Caco-2 (cell line): ENCODE measurements around the gene FADS6. TPM values are rescaled to one million over a fixed set of nuclear protein-coding genes. Genes with fewer than 3 reads are reported as not detected.
"Not testable (repeated sequence)": the region's sequence is repeated elsewhere in the genome, so short reads cannot be mapped to it uniquely, and the experiment has no call there.

Experiments
- BruUV-seq: library from RNA; stranded (reverse); fragments of 400-500 nt; replicated peaks from 2 replicates; lab custom pipeline; 2021; lab: Mats Ljungman, UMichigan
- CTCF ChIA-PET: fragments of 300-600 bp; sonication (Branson Sonifier 250); formaldehyde crosslinking; loops from one replicate; lab custom pipeline; 2022; ENCODE audit warnings: antibody characterized with exemption; lab: Charles Lee
- POLR2A ChIA-PET: fragments of 300-600 bp; sonication (Branson Sonifier 250); formaldehyde crosslinking; loops from one replicate; lab custom pipeline; 2022; ENCODE audit warnings: antibody characterized with exemption; lab: Charles Lee
- DNase-seq, 2 experiments: peaks; one replicate each; pipeline versions ENCODE4 v3.0.0 to v3.0.0-alpha.2; 2020 to 2022
- H3K27me3 ChIP-seq: replicated peaks from 2 replicates; pipeline ENCODE4 v1.6.0; 2011; ENCODE audit warnings: low read length; ENCODE audit not compliant: control insufficient read depth, insufficient read depth
- H3K36me3 ChIP-seq: 2 replicates; pipeline ENCODE4 v1.5.1; 2011; ENCODE audit warnings: low read length; ENCODE audit not compliant: control insufficient read depth, insufficient read depth
- H3K4me1 ChIP-seq: fragments of 250-450 bp; sonication (Bioruptor Pico); 2 replicates; pipeline ENCODE4 v1.5.1; 2020; ENCODE audit warnings: mild to moderate bottlenecking
- H3K4me3 ChIP-seq: 2 replicates; pipeline ENCODE4 v1.5.1; 2011; ENCODE audit warnings: low read depth, mild to moderate bottlenecking, control low read depth, low read length
- H3K9me3 ChIP-seq: fragments of 250-450 bp; sonication (Bioruptor Pico); 2 replicates; pipeline ENCODE4 v1.5.1; 2020; ENCODE audit warnings: mild to moderate bottlenecking, moderate library complexity
- H3K27ac Mint-ChIP-seq: one replicate; pipeline ENCODE4 v1.8.0; 2022; ENCODE audit warnings: mixed read lengths; ENCODE audit not compliant: unreplicated experiment
- H3K27me3 Mint-ChIP-seq: one replicate; pipeline ENCODE4 v1.8.0; 2022; ENCODE audit warnings: mixed read lengths; ENCODE audit not compliant: insufficient read depth, unreplicated experiment
- H3K36me3 Mint-ChIP-seq: one replicate; pipeline ENCODE4 v1.8.0; 2022; ENCODE audit warnings: mild to moderate bottlenecking, mixed read lengths; ENCODE audit not compliant: insufficient read depth, unreplicated experiment
- H3K4me1 Mint-ChIP-seq: one replicate; pipeline ENCODE4 v1.8.0; 2022; ENCODE audit warnings: low read depth, mixed read lengths; ENCODE audit not compliant: unreplicated experiment
- H3K4me3 Mint-ChIP-seq: one replicate; pipeline ENCODE4 v1.8.0; 2022; ENCODE audit warnings: mild to moderate bottlenecking, moderate library complexity, mixed read lengths; ENCODE audit not compliant: unreplicated experiment
- H3K9me3 Mint-ChIP-seq: one replicate; pipeline ENCODE4 v1.8.0; 2022; ENCODE audit warnings: mixed read lengths; ENCODE audit not compliant: unreplicated experiment
- intact Hi-C: fragments of 100-400 bp; cut with micrococcal nuclease; formaldehyde crosslinking; loops from one replicate; pipeline ENCODE4 v1.10.0; 2022; ENCODE audit not compliant: unreplicated experiment
- total RNA-seq: library from RNA; stranded (reverse); gene quantifications from 2 replicates; pipeline ENCODE4 v1.2.3, GENCODE V29; 2022
- TF ChIP-seq, protein P1 (sequence below), 2 experiments: fragments of 200-600 bp in 1 of 2; IDR thresholded peaks; 1 replicate in 1 of 2; 2 replicates in 1 of 2; pipeline versions ENCODE4 v1.5.1 to v1.8.0; 2011 to 2022; ENCODE audit warnings: antibody characterized with exemption in 1 of 2, control low read depth in 1 of 2, inconsistent platforms in 1 of 2, low read depth in 1 of 2, low read length in 1 of 2, mild to moderate bottlenecking in 1 of 2, moderate library complexity in 1 of 2; ENCODE audit not compliant: insufficient read depth in 1 of 2, severe bottlenecking in 1 of 2, unreplicated experiment in 1 of 2

FADS6 gene
- total RNA-seq, 1 experiment from 2014 or later = 2.6 TPM

DNA sequence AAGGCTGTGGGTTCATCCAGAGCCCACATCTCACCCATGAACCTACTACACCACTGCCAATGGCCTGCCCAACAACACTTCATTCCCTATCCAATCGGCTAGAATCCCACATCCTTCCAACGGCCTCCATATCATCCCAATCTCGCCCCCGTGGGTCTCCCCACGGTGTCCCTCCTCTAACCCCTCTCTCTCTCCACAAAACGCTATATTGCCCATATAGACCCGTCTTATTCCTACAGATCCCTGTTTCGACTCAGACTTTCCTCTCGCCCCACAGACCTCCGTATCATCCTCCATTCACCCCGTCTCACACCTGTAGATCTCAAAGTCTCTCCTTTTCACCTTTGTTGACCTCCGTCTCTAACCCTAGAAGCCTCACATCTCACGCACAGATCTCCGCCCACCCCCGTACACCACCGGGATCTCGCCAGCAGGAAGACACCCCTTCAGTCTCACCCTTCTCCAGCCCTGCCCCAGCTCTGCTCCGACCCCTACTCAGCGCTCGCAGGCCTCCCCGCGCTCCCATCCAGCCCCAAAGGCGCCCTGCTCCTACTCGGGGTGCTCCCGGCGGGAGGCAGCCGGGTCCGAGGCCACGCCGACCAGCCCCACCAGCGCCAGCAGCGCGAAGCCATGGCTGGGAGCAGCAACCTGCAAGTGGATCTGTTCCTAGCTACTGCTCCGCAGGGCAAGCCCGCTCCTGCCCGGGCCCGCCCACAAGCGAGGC lies 21.0 kb downstream of the FADS6 start, which contains the start of gene FDXR:
TSS of gene FDXR (minus strand) at position 682 of the 724 bp plus-strand sequence. CDS start at position 632, 50 bp downstream.
- intact Hi-C loops = loop anchor here (1.0 kb wide), 1 partner anchor 20 kb away; no protein-coding TSS in a partner anchor
- Mint-ChIP-seq H3K36me3 (peaks cover 16% of the 10 kb centered on the region), H3K4me1 (peaks cover 21% of the 10 kb centered on the region), H3K9me3 (no peaks in the 10 kb centered on the region), H3K4me3 (peak within 1 kb of the TSS; percentile 84), H3K27ac (peak within 1 kb of the TSS; percentile 55), H3K27me3 (no peaks in the 10 kb centered on the region)
- Histone ChIP-seq H3K36me3 (no peaks in the 10 kb centered on the region), H3K27me3 (no peaks in the 10 kb centered on the region), H3K4me1 (peaks cover 12% of the 10 kb centered on the region), H3K9me3 (no peaks in the 10 kb centered on the region), H3K4me3 (peak within 1 kb of the TSS; percentile 83)
- ChIA-PET CTCF (interaction anchor here (0.5 to 1.9 kb wide), 25 partner anchors 11 to 464 kb away, joined by 3 to 37 read pairs (median 4); partner anchors contain the start of genes HID1, MRPL58, OTOP2 and RAB37), POLR2A (interaction anchor here (0.5 to 2.2 kb wide), 33 partner anchors 9 to 584 kb away, joined by 3 to 58 read pairs (median 4); partner anchors contain the start of genes HID1, MRPL58, NAT9 and RAB37)
- DNase-seq = no peak
- TF ChIP-seq, protein P1, sequence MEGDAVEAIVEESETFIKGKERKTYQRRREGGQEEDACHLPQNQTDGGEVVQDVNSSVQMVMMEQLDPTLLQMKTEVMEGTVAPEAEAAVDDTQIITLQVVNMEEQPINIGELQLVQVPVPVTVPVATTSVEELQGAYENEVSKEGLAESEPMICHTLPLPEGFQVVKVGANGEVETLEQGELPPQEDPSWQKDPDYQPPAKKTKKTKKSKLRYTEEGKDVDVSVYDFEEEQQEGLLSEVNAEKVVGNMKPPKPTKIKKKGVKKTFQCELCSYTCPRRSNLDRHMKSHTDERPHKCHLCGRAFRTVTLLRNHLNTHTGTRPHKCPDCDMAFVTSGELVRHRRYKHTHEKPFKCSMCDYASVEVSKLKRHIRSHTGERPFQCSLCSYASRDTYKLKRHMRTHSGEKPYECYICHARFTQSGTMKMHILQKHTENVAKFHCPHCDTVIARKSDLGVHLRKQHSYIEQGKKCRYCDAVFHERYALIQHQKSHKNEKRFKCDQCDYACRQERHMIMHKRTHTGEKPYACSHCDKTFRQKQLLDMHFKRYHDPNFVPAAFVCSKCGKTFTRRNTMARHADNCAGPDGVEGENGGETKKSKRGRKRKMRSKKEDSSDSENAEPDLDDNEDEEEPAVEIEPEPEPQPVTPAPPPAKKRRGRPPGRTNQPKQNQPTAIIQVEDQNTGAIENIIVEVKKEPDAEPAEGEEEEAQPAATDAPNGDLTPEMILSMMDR (IDR thresholded peaks at IDR 0.05; ENCODE audit: insufficient read depth in 1 of 2, low read depth in 1 of 2, low read length in 1 of 2, severe bottlenecking in 1 of 2, unreplicated experiment in 1 of 2) = no peak
- BruUV-seq = TSS peak; percentile 77

DNA sequence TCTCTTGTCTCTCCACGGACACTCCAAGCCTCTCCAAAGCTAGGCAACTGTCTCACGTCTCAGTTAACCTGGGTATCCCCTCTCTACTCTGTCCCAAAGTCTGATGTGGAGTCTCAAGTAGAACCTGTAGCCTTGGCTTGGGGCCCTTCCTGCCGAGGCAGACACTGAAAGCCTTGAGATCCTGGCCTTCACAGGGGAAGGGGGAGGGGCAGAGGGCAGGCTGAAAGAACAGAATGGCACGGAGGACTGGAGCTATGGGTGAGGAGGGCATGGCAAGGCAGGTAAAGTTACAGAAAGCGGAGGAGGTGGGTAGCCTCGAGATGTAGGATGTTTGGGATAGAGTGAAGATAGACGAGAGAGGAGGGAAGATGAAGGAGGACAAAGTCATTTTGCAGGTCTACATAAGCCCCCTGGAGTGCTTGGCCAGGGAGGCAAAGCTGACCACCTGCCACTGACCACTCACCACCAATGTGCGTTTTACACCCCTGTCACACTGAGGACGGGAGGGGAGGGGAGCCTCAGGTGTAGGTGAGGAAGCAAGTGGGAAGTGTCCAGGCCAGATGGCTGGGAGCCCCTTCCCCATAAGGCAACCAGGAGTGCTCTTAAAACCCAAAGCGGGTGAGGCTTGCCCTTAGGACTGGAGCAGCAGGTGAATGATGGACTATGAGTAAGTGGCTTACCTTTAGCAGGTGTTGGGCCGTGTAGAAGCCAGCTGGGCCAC lies 21.9 kb downstream of the FADS6 start:
- no TSS peak for BruUV-seq
- H3K4me1 ChIP-seq = peaks cover 12% of the 10 kb centered on the region
- Mint-ChIP-seq H3K4me1 (peaks cover 21% of the 10 kb centered on the region), H3K27ac (no peak overlapping the region), H3K4me3 (peak overlapping the region; percentile 84), H3K27me3 (no peaks in the 10 kb centered on the region), H3K36me3 (peaks cover 16% of the 10 kb centered on the region), H3K9me3 (no peaks in the 10 kb centered on the region)
- no peaks in the 10 kb centered on the region for H3K27me3 ChIP-seq
- intact Hi-C loops = no loop called here
- H3K36me3 ChIP-seq = no peaks in the 10 kb centered on the region
- H3K4me3 ChIP-seq = peak overlapping the region; percentile 83
- no peak for DNase-seq
- TF ChIP-seq, protein P1 (IDR thresholded peaks at IDR 0.05; ENCODE audit: insufficient read depth in 1 of 2, low read depth in 1 of 2, low read length in 1 of 2, severe bottlenecking in 1 of 2, unreplicated experiment in 1 of 2) = no peak
- ChIA-PET CTCF (interaction anchor here (1.1 kb wide), 1 partner anchor 9 kb away, joined by 3 read pairs; no protein-coding TSS in a partner anchor), POLR2A (no interaction called here)
- no peaks in the 10 kb centered on the region for H3K9me3 ChIP-seq

DNA sequence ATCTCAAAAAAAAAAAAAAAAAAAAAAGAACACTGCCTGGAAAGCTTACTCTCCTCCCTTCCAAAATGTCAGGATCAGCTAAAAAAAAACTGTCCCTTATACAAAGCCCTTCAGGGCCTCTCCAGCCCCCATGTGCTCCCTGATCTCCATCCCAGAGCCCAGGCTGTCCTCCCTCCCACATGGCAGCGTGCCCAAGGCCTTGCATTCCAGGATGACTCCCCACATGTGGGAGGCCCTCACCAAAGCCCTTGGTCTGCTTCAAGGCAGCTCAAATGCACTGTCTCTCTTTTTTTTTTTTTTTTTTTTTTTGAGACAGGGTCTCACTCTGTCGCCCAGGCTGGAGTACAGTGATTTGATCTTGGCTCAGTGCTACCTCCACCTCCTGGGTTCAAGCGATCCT lies 22.9 kb downstream of the FADS6 start:
- ChIA-PET CTCF (interaction anchor here (0.6 to 1.1 kb wide), 2 partner anchors 8 to 90 kb away, joined by 3 read pairs; no protein-coding TSS in a partner anchor), POLR2A (no interaction called here)
- Mint-ChIP-seq H3K27me3 (no peaks in the 10 kb centered on the region), H3K4me1 (peaks cover 15% of the 10 kb centered on the region), H3K4me3 (no peak overlapping the region), H3K36me3 (peaks cover 16% of the 10 kb centered on the region), H3K27ac (no peak overlapping the region), H3K9me3 (no peaks in the 10 kb centered on the region)
- Histone ChIP-seq H3K36me3 (no peaks in the 10 kb centered on the region), H3K27me3 (no peaks in the 10 kb centered on the region), H3K9me3 (no peaks in the 10 kb centered on the region), H3K4me1 (peaks cover 12% of the 10 kb centered on the region), H3K4me3 (no peak overlapping the region)
- BruUV-seq = no TSS peak
- TF ChIP-seq, protein P1 (IDR thresholded peaks at IDR 0.05; ENCODE audit: insufficient read depth in 1 of 2, low read depth in 1 of 2, low read length in 1 of 2, severe bottlenecking in 1 of 2, unreplicated experiment in 1 of 2) = no peak
- intact Hi-C loops = no loop called here
- no peak for DNase-seq

DNA sequence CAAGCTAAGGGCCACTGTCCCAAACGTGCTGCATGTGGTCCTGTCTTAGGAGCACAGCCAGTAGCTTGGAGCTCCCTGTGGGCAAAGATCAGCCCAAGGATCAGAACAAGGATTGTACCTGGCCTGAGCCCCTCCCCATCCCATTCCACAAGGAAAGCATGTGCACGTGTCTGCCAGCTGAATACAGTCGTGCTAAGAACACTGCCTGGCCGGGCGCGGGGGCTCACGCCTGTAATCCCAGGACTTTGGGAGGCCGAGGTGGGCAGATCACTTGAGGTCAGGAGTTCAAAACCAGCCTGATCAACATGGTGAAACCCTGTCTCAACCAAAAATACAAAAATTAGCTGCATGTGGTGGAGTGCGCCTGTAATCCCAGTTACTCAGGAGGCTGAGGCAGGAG lies 23.4 kb downstream of the FADS6 start:
- H3K36me3 ChIP-seq, intact Hi-C loops, H3K4me3 ChIP-seq, DNase-seq, POLR2A ChIA-PET, H3K9me3 Mint-ChIP-seq, H3K27me3 ChIP-seq, H3K27ac Mint-ChIP-seq, BruUV-seq, H3K4me3 Mint-ChIP-seq, H3K27me3 Mint-ChIP-seq, H3K9me3 ChIP-seq: not testable (repeated sequence)
- H3K36me3 Mint-ChIP-seq = peaks cover 16% of the 10 kb centered on the region
- peaks cover 15% of the 10 kb centered on the region for H3K4me1 Mint-ChIP-seq
- H3K4me1 ChIP-seq = peaks cover 12% of the 10 kb centered on the region
- CTCF ChIA-PET = interaction anchor here (0.6 to 1.1 kb wide), 3 partner anchors 8 to 91 kb away, joined by 3 to 4 read pairs (median 3); no protein-coding TSS in a partner anchor
